HG02943 (cell line): Measurements from ENCODE around the gene ANO2.

Source experiments
- ATAC-seq: cut with Tn5 transposase; IDR thresholded peaks from one replicate; pipeline ENCODE4 v1.9.1; 2021; ENCODE audit warnings: mild to moderate bottlenecking, low read depth, moderate library complexity; ENCODE audit not compliant: unreplicated experiment

Gene ANO2

GRCh38 chr12:5589054-5589453 lies 356.0 kb downstream of the ANO2 start:
- no peak for ATAC-seq

GRCh38 chr12:5588591-5588990 lies 356.5 kb downstream of the ANO2 start:
- no peak for ATAC-seq

- no peak for ATAC-seq
Measured at GRCh38 chr12:5588176-5588575, 356.9 kb downstream of the ANO2 start.

- ATAC-seq: no peak
Measured at GRCh38 chr12:5587711-5588121, 357.3 kb downstream of the ANO2 start.

GRCh38 chr12:5586201-5586600 lies 358.9 kb downstream of the ANO2 start:
- ATAC-seq: no peak

GRCh38 chr12:5585178-5585577 lies 359.9 kb downstream of the ANO2 start:
- no peak for ATAC-seq

GRCh38 chr12:5584412-5585175 lies 360.5 kb downstream of the ANO2 start:
- no peak for ATAC-seq

- ATAC-seq: no peak
Measured at GRCh38 chr12:5582541-5582940, 362.5 kb downstream of the ANO2 start.

GRCh38 chr12:5582018-5582417 lies 363.0 kb downstream of the ANO2 start:
- ATAC-seq: no peak

- no peak for ATAC-seq
Measured at GRCh38 chr12:5581616-5582015, 363.4 kb downstream of the ANO2 start.

- ATAC-seq: no peak
Measured at GRCh38 chr12:5581019-5581418, 364.0 kb downstream of the ANO2 start.

GRCh38 chr12:5578775-5579174 lies 366.3 kb downstream of the ANO2 start:
- no peak for ATAC-seq

- no peak for ATAC-seq
Measured at GRCh38 chr12:5577741-5578140, 367.3 kb downstream of the ANO2 start.

- ATAC-seq: no peak
Measured at GRCh38 chr12:5577211-5577612, 367.8 kb downstream of the ANO2 start.

GRCh38 chr12:5575987-5576386 lies 369.1 kb downstream of the ANO2 start:
- no peak for ATAC-seq

GRCh38 chr12:5575232-5575631 lies 369.8 kb downstream of the ANO2 start:
- no peak for ATAC-seq

- no peak for ATAC-seq
Measured at GRCh38 chr12:5573390-5573789, 371.7 kb downstream of the ANO2 start.

GRCh38 chr12:5571115-5571514 lies 373.9 kb downstream of the ANO2 start:
- no peak for ATAC-seq

- ATAC-seq: no peak
Measured at GRCh38 chr12:5570416-5570815, 374.6 kb downstream of the ANO2 start.

- no peak for ATAC-seq
Measured at GRCh38 chr12:5568325-5568981, 376.6 kb downstream of the ANO2 start.

- ATAC-seq: no peak
Measured at GRCh38 chr12:5567016-5567725, 377.9 kb downstream of the ANO2 start.
